HepG2 (cell line): ENCODE data around the gene DSTN. TPM values are rescaled to one million over a fixed set of nuclear protein-coding genes. Genes with fewer than 3 reads are reported as not detected.
A peak's percentile ranks its signal among the peaks of the same experiment; 100 is the strongest.

ENCODE experiments used
- HMGA1 ChIP-seq: sonication (generic); formaldehyde crosslinking; conservative IDR thresholded peaks from 2 replicates; pipeline ENCODE4 v1.4.0; 2020; ENCODE audit warnings: missing genetic modification reagents
- HNF4A ChIP-seq: sonication (generic); formaldehyde crosslinking; IDR thresholded peaks from 2 replicates; pipeline ENCODE4 v1.4.0; 2020; ENCODE audit warnings: missing genetic modification reagents
- NFE2L2 ChIP-seq: fragments of 150-350 bp; IDR thresholded peaks from 2 replicates; pipeline ENCODE4 v1.6.1; 2014; ENCODE audit warnings: low read length
- NR2F2 ChIP-seq: IDR thresholded peaks from 2 replicates; pipeline ENCODE4 v1.6.1; 2012; ENCODE audit warnings: low read depth, inconsistent platforms, borderline replicate concordance
- PHF8 ChIP-seq: sonication (generic); formaldehyde crosslinking; IDR thresholded peaks from 2 replicates; pipeline ENCODE4 v1.5.0; 2020; ENCODE audit warnings: missing genetic modification reagents
- RFX3 ChIP-seq: IDR thresholded peaks from 2 replicates; pipeline ENCODE4 v1.6.1; 2016; ENCODE audit warnings: missing biosample characterization, missing genetic modification reagents
- ZFP37 ChIP-seq: sonication (generic); formaldehyde crosslinking; IDR thresholded peaks from 2 replicates; pipeline ENCODE4 v1.4.0; 2020; ENCODE audit warnings: missing genetic modification reagents, borderline replicate concordance
- ZMYM3 ChIP-seq: sonication (generic); formaldehyde crosslinking; IDR thresholded peaks from 2 replicates; pipeline ENCODE4 v1.5.1; 2020; ENCODE audit warnings: mild to moderate bottlenecking, missing genetic modification reagents
- ZNF296 ChIP-seq: sonication (generic); formaldehyde crosslinking; conservative IDR thresholded peaks from 2 replicates; pipeline ENCODE4 v1.5.0; 2020; ENCODE audit warnings: mild to moderate bottlenecking, missing genetic modification reagents
- ZNF780A ChIP-seq: sonication (generic); formaldehyde crosslinking; IDR thresholded peaks from 2 replicates; pipeline ENCODE4 v1.8.0; 2022; ENCODE audit warnings: mild to moderate bottlenecking, missing genetic modification reagents, moderate library complexity
- ZNF891 ChIP-seq: sonication (generic); formaldehyde crosslinking; IDR thresholded peaks from 2 replicates; pipeline ENCODE4 v1.5.0; 2020; ENCODE audit warnings: mild to moderate bottlenecking, missing genetic modification reagents
- polyA plus RNA-seq, 8 experiments: library from polyadenylated mRNA; depleted of rRNA in 3 of 8; stranded (reverse) in 7 of 8; unstranded in 1 of 8; fragments of >200 nt; fragmentation: Illumina TruSeq in 4 of 8; extraction: Trizol in 4 of 8; gene quantifications; 2 replicates each; pipeline versions ENCODE4 v1.2.1 to v1.2.3, GENCODE V29; 2011 to 2016; ENCODE audit warnings: low read depth in 4 of 8, missing spikeins in 1 of 8, mixed read lengths in 1 of 8; ENCODE audit not compliant: insufficient read depth in 1 of 8
- total RNA-seq, 5 experiments: library from RNA; depleted of rRNA; stranded (reverse); fragments of >200 nt; fragmentation: Illumina TruSeq; extraction: Trizol; gene quantifications; 2 replicates each; pipeline ENCODE4 v1.2.3, GENCODE V29; 2016; ENCODE audit warnings: low read depth in 1 of 5
- TF ChIP-seq, protein P1 (sequence below): sonication (generic); formaldehyde crosslinking; IDR thresholded peaks from 2 replicates; pipeline ENCODE4 v1.4.0; 2020; ENCODE audit warnings: missing genetic modification reagents
- TF ChIP-seq, protein P2 (sequence below): sonication (generic); formaldehyde crosslinking; IDR thresholded peaks from 2 replicates; pipeline ENCODE4 v1.4.0; 2020; ENCODE audit warnings: mild to moderate bottlenecking, missing genetic modification reagents
- TF ChIP-seq, protein P3 (sequence below): sonication (generic); formaldehyde crosslinking; IDR thresholded peaks from 2 replicates; pipeline ENCODE4 v1.4.0; 2020; ENCODE audit warnings: missing genetic modification reagents, borderline replicate concordance
- TF ChIP-seq, protein P4 (sequence below): sonication (generic); formaldehyde crosslinking; IDR thresholded peaks from 2 replicates; pipeline ENCODE4 v1.8.1; 2023; ENCODE audit warnings: mild to moderate bottlenecking, moderate library complexity, missing genetic modification reagents
- TF ChIP-seq, protein P5 (sequence below): IDR thresholded peaks from 2 replicates; pipeline ENCODE4 v1.4.0; 2020; ENCODE audit warnings: mild to moderate bottlenecking, missing genetic modification reagents

Gene DSTN
- total and polyA plus RNA-seq, 2 of the 13 experiments (the other 11 are each of a cell fraction or from before 2014, with no cell fraction given): 27.6 to 106 TPM

DNA sequence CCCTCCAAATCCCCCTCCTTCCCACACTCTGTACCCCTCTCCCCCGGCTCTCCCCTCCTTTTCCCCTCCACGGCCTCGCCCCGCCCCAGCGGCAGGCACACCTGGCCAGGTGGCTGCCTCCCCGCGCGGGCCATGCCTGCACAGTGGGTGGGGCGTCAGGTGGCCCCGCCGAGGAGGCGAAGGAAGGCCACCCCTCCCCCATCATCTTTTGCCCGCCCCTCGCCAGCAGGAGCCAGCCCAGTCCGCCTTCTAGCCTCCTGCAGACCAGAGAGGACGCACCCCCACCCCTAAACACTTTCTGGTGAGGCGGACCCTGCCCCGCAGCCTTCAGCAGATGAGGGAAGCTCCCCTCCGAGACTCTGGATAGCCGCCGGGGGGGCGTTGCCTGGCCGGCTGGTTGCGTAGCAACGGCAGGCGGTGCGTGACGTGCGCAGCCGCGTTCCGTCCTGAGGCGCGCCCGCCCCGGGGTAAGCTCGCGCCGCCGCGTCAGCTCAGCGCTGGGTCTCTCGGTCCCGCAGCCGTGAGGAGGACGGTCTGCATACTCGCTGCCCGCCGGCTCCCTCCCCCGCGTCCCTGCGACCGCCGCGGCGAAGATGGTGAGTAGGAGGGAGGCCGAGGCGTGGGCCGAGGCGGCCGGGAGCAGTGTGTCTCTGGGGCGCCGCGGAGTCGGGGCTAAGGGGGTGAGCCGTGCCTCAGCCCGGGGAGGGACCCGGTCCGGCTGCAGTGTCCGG lies at the start of gene DSTN (continued):
- TF ChIP-seq, protein P1, sequence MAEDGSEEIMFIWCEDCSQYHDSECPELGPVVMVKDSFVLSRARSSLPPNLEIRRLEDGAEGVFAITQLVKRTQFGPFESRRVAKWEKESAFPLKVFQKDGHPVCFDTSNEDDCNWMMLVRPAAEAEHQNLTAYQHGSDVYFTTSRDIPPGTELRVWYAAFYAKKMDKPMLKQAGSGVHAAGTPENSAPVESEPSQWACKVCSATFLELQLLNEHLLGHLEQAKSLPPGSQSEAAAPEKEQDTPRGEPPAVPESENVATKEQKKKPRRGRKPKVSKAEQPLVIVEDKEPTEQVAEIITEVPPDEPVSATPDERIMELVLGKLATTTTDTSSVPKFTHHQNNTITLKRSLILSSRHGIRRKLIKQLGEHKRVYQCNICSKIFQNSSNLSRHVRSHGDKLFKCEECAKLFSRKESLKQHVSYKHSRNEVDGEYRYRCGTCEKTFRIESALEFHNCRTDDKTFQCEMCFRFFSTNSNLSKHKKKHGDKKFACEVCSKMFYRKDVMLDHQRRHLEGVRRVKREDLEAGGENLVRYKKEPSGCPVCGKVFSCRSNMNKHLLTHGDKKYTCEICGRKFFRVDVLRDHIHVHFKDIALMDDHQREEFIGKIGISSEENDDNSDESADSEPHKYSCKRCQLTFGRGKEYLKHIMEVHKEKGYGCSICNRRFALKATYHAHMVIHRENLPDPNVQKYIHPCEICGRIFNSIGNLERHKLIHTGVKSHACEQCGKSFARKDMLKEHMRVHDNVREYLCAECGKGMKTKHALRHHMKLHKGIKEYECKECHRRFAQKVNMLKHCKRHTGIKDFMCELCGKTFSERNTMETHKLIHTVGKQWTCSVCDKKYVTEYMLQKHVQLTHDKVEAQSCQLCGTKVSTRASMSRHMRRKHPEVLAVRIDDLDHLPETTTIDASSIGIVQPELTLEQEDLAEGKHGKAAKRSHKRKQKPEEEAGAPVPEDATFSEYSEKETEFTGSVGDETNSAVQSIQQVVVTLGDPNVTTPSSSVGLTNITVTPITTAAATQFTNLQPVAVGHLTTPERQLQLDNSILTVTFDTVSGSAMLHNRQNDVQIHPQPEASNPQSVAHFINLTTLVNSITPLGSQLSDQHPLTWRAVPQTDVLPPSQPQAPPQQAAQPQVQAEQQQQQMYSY (CRISPR knock-in tag): no peak
- TF ChIP-seq ZNF296 (no peak; the same call in 1 of the 2 replicates), PHF8 (CRISPR knock-in tag) (peak; percentile 95), RFX3 (CRISPR knock-in tag) (peak; percentile 87), ZFP37 (no peak), NR2F2 (no peak), ZNF780A (0 out of 2 replicates have a peak, but pooled peaks have one; percentile 55), ZNF891 (peak; percentile 83; the same call in 1 of the 2 replicates), HNF4A (no peak), ZMYM3 (CRISPR knock-in tag) (no peak), HMGA1 (CRISPR knock-in tag) (no peak), NFE2L2 (no peak)
- TF ChIP-seq, protein P2, sequence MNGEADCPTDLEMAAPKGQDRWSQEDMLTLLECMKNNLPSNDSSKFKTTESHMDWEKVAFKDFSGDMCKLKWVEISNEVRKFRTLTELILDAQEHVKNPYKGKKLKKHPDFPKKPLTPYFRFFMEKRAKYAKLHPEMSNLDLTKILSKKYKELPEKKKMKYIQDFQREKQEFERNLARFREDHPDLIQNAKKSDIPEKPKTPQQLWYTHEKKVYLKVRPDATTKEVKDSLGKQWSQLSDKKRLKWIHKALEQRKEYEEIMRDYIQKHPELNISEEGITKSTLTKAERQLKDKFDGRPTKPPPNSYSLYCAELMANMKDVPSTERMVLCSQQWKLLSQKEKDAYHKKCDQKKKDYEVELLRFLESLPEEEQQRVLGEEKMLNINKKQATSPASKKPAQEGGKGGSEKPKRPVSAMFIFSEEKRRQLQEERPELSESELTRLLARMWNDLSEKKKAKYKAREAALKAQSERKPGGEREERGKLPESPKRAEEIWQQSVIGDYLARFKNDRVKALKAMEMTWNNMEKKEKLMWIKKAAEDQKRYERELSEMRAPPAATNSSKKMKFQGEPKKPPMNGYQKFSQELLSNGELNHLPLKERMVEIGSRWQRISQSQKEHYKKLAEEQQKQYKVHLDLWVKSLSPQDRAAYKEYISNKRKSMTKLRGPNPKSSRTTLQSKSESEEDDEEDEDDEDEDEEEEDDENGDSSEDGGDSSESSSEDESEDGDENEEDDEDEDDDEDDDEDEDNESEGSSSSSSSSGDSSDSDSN (CRISPR knock-in tag): peak; percentile 98; the same call in 1 of the 2 replicates
- TF ChIP-seq, protein P3, sequence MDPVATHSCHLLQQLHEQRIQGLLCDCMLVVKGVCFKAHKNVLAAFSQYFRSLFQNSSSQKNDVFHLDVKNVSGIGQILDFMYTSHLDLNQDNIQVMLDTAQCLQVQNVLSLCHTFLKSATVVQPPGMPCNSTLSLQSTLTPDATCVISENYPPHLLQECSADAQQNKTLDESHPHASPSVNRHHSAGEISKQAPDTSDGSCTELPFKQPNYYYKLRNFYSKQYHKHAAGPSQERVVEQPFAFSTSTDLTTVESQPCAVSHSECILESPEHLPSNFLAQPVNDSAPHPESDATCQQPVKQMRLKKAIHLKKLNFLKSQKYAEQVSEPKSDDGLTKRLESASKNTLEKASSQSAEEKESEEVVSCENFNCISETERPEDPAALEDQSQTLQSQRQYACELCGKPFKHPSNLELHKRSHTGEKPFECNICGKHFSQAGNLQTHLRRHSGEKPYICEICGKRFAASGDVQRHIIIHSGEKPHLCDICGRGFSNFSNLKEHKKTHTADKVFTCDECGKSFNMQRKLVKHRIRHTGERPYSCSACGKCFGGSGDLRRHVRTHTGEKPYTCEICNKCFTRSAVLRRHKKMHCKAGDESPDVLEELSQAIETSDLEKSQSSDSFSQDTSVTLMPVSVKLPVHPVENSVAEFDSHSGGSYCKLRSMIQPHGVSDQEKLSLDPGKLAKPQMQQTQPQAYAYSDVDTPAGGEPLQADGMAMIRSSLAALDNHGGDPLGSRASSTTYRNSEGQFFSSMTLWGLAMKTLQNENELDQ (CRISPR knock-in tag): no peak
- TF ChIP-seq, protein P4, sequence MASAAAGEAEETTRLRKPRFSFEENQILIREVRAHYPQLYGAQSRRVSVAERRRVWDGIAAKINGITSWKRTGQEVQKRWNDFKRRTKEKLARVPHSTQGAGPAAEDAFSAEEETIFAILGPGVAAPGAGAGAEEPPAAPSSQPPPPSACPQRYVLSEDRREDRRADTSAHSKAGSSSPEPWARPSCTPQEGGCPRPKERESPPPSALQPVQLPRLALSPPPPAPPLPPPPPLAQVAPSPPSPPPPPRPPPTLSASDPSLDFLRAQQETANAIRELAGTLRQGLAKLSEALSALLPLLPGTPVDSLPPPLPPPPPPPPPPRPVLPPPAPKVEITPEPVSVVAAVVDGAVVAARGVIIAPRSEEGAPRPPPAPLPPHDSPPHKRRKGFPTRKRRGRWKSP (CRISPR knock-in tag): peak; percentile 92
- TF ChIP-seq, protein P5, sequence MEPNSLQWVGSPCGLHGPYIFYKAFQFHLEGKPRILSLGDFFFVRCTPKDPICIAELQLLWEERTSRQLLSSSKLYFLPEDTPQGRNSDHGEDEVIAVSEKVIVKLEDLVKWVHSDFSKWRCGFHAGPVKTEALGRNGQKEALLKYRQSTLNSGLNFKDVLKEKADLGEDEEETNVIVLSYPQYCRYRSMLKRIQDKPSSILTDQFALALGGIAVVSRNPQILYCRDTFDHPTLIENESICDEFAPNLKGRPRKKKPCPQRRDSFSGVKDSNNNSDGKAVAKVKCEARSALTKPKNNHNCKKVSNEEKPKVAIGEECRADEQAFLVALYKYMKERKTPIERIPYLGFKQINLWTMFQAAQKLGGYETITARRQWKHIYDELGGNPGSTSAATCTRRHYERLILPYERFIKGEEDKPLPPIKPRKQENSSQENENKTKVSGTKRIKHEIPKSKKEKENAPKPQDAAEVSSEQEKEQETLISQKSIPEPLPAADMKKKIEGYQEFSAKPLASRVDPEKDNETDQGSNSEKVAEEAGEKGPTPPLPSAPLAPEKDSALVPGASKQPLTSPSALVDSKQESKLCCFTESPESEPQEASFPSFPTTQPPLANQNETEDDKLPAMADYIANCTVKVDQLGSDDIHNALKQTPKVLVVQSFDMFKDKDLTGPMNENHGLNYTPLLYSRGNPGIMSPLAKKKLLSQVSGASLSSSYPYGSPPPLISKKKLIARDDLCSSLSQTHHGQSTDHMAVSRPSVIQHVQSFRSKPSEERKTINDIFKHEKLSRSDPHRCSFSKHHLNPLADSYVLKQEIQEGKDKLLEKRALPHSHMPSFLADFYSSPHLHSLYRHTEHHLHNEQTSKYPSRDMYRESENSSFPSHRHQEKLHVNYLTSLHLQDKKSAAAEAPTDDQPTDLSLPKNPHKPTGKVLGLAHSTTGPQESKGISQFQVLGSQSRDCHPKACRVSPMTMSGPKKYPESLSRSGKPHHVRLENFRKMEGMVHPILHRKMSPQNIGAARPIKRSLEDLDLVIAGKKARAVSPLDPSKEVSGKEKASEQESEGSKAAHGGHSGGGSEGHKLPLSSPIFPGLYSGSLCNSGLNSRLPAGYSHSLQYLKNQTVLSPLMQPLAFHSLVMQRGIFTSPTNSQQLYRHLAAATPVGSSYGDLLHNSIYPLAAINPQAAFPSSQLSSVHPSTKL (CRISPR knock-in tag): peak; percentile 33; the same call in 1 of the 2 replicates
